ENCODE results near the gene UGT1A7.
"Not testable (repeated sequence)": the region's sequence is repeated elsewhere in the genome, so short reads cannot be mapped to it uniquely, and the experiment has no call there.

The UGT1A7 gene

DNA sequence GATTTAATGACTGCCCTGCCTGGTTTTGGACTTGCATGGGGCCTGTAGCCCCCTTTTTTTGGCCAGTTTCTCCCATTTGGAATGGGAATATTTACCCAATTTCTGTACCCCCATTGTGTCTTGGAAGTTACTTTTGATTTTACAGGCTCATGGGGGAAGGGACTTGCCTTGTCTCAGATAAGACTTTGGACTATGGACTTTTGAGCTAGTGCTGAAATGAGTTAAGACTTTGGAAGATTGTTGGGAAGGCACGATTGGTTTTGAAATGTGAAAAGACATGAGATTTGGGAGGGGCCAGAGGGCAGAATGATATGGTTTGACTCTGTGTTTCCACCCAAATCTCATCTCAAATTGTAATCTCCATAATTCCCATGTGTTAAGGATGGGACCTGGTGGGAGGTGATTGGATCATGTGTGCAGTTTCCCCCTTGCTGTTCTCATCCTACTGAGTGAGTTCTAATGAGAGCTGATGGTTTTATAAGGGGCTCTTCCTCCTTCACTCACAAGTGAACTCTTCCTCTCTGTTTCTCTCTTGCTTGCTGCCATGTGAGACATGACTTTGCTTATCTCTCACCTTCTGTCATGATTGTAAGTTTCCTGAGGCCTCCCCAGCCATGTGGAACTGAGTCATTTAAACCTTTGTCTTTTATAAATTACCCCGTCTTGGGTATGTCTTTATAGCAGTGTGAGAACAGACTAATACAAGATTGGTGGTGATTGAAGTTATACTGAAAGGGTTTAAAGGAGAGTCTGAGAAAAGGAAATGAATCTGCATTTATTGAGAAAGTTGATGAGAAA lies 69.7 kb downstream of the UGT1A7 start:
- H3K27me3 Mint-ChIP-seq: peaks cover 15% of the 10 kb centered on the region
- not testable (repeated sequence) for H3K27ac Mint-ChIP-seq; H3K9me3 Mint-ChIP-seq (ENCODE audit: low read depth); H3K36me3 Mint-ChIP-seq; H3K4me3 Mint-ChIP-seq; H3K4me1 Mint-ChIP-seq (ENCODE audit: low read depth)

- Mint-ChIP-seq H3K27me3 (peaks cover 6% of the 10 kb centered on the region), H3K9me3 (ENCODE audit: low read depth) (peaks cover 6% of the 10 kb centered on the region), H3K4me1 (ENCODE audit: low read depth) (no peaks in the 10 kb centered on the region), H3K4me3 (no peak overlapping the region), H3K27ac (no peak overlapping the region), H3K36me3 (peaks cover 2% of the 10 kb centered on the region)
Measured at GRCh38 chr2:233754872-233755611, 73.3 kb downstream of the UGT1A7 start.

DNA sequence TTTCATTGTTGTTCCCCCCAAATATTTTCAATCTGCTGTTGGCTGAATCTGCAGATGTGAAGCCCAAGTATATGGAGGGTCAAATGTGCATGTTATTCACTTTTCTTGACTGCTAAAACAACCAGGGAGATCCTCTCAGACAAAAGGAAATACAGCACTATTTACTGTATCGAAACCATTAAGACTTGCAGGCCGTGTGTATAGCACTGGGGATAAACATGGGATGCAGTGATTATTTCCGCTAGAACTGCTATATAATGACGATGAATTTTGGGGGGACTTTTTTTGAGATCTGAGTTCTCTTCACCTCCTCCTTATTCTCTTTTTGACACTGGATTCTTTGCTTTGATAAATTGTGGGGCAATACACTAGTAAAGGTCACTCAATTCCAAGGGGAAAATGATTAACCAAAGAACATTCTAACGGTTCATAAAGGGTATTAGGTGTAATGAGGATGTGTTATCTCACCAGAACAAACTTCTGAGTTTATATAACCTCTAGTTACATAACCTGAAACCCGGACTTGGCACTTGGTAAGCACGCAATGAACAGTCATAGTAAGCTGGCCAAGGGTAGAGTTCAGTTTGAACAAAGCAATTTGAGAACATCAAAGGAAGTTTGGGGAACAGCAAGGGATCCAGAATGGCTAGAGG lies 74.9 kb downstream of the UGT1A7 start:
- Mint-ChIP-seq H3K4me3 (no peak overlapping the region), H3K4me1 (ENCODE audit: low read depth) (no peaks in the 10 kb centered on the region), H3K27me3 (peaks cover 5% of the 10 kb centered on the region), H3K9me3 (ENCODE audit: low read depth) (peaks cover 2% of the 10 kb centered on the region), H3K36me3 (peaks cover 1% of the 10 kb centered on the region), H3K27ac (no peak overlapping the region)

DNA sequence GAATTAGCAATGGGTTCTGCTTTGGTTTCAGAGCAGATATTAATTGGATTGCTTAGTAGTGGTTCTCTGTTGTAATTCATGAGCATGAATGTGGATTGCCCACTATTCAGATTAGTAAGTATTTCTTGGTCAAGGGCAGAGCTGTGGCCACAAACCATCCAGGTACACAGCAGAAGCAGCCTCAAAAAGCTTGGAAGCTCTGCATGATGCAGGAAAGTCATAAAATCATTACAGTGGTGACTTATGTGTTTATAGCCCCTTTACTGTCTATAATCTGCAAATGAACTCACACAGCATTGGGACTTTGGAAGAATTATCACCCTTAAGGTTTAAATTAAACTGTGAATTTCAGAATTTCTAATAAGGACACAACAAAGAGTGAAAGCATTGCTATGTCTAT lies 76.4 kb downstream of the UGT1A7 start:
- Mint-ChIP-seq H3K4me3 (no peak overlapping the region), H3K4me1 (ENCODE audit: low read depth) (no peaks in the 10 kb centered on the region), H3K27ac (no peak overlapping the region), H3K9me3 (ENCODE audit: low read depth) (no peaks in the 10 kb centered on the region), H3K27me3 (no peaks in the 10 kb centered on the region), H3K36me3 (no peaks in the 10 kb centered on the region)

DNA sequence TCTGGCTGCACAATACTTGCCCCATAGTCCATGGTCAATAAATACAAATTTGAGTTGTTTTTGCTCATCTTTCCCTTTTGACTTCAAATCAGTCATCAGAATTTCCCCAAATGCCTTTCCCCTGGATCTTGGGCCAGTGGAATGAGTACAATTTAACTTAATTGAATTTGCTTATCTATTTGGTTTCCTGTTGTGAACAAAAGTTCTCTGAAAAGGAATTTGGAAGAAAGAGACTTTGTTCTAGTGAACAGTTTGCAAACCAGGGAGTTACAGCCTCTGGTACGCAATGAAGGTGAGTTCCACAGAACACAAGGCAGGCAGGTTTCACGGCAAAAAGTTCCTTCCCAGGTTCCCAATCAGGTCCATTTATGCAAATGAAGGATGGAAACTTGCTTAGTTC lies 77.1 kb downstream of the UGT1A7 start:
- peaks cover 5% of the 10 kb centered on the region for H3K27me3 Mint-ChIP-seq
- H3K4me3 Mint-ChIP-seq: no peak overlapping the region
- no peaks in the 10 kb centered on the region for H3K9me3 Mint-ChIP-seq (ENCODE audit: low read depth)
- no peaks in the 10 kb centered on the region for H3K36me3 Mint-ChIP-seq
- no peaks in the 10 kb centered on the region for H3K4me1 Mint-ChIP-seq (ENCODE audit: low read depth)
- no peak overlapping the region for H3K27ac Mint-ChIP-seq

- Mint-ChIP-seq H3K27ac (no peak within 1 kb of the TSS), H3K36me3 (no peaks in the 10 kb centered on the region), H3K9me3 (ENCODE audit: low read depth) (no peaks in the 10 kb centered on the region), H3K4me3 (no peak within 1 kb of the TSS), H3K4me1 (ENCODE audit: low read depth) (no peaks in the 10 kb centered on the region), H3K27me3 (peaks cover 5% of the 10 kb centered on the region)
Measured at GRCh38 chr2:233760043-233760442, 78.3 kb downstream of the UGT1A7 start, which contains the start of gene UGT1A1. Gene UGT1A1, plus strand, starts transcription at chr2:233760270. Its CDS starts 18 bp downstream, at chr2:233760288.

DNA sequence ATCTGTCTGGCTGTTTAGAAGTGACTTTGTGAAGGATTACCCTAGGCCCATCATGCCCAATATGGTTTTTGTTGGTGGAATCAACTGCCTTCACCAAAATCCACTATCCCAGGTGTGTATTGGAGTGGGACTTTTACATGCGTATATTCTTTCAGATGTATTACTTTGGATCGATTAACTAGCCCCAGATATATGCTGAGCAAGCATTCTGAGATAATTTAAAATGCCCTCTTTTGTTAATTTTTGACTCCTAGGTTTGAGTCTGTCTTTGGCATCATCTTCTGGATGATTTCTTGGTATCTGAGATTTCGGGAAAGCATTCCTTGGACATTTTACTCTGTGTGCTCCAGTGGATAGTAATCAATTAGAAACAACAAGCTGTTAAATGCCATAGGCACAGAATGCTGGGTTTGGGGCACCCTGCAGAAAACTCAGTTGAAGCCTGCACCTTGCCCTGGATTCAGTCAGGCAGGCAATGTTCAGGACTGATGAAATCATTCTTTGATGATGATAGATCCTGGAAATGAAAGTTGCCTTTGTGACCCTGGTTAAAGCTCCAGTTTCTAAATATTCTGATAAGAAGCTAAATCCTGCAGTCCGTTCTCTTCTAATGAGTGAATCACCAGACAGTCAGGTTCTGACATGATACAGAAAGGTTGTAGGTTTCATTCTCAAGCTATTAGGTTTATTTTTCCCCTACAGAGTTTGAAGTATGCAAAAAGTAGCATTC lies 79.5 kb downstream of the UGT1A7 start:
- Mint-ChIP-seq H3K4me1 (ENCODE audit: low read depth) (no peaks in the 10 kb centered on the region), H3K36me3 (no peaks in the 10 kb centered on the region), H3K27me3 (peaks cover 7% of the 10 kb centered on the region), H3K4me3 (no peak overlapping the region), H3K9me3 (ENCODE audit: low read depth) (no peaks in the 10 kb centered on the region), H3K27ac (no peak overlapping the region)

- Mint-ChIP-seq H3K4me1 (ENCODE audit: low read depth) (no peaks in the 10 kb centered on the region), H3K36me3 (no peaks in the 10 kb centered on the region), H3K27me3 (peaks cover 13% of the 10 kb centered on the region), H3K27ac (no peak overlapping the region), H3K9me3 (ENCODE audit: low read depth) (no peaks in the 10 kb centered on the region), H3K4me3 (no peak overlapping the region)
Measured at GRCh38 chr2:233764264-233764663, 82.6 kb downstream of the UGT1A7 start.

- Mint-ChIP-seq H3K36me3 (no peaks in the 10 kb centered on the region), H3K4me3 (no peak overlapping the region), H3K4me1 (ENCODE audit: low read depth) (no peaks in the 10 kb centered on the region), H3K27ac (no peak overlapping the region), H3K27me3 (peaks cover 13% of the 10 kb centered on the region), H3K9me3 (ENCODE audit: low read depth) (no peaks in the 10 kb centered on the region)
Measured at GRCh38 chr2:233764761-233765160, 83.1 kb downstream of the UGT1A7 start.

- Mint-ChIP-seq H3K4me1 (ENCODE audit: low read depth) (no peaks in the 10 kb centered on the region), H3K4me3 (no peak overlapping the region), H3K36me3 (no peaks in the 10 kb centered on the region), H3K27me3 (peaks cover 15% of the 10 kb centered on the region), H3K27ac (no peak overlapping the region), H3K9me3 (ENCODE audit: low read depth) (no peaks in the 10 kb centered on the region)
Measured at GRCh38 chr2:233766416-233766815, 84.7 kb downstream of the UGT1A7 start.

- Mint-ChIP-seq H3K27me3 (peaks cover 15% of the 10 kb centered on the region), H3K4me3 (no peak overlapping the region), H3K27ac (no peak overlapping the region)
Measured at GRCh38 chr2:233768076-233768475, 86.4 kb downstream of the UGT1A7 start.

GRCh38 chr2:233769260-233769659 lies 87.6 kb downstream of the UGT1A7 start:
- no peaks in the 10 kb centered on the region for H3K36me3 Mint-ChIP-seq
- peaks cover 9% of the 10 kb centered on the region for H3K27me3 Mint-ChIP-seq
- no peaks in the 10 kb centered on the region for H3K4me1 Mint-ChIP-seq (ENCODE audit: low read depth)
- no peak overlapping the region for H3K27ac Mint-ChIP-seq
- H3K9me3 Mint-ChIP-seq (ENCODE audit: low read depth): no peaks in the 10 kb centered on the region
- no peak overlapping the region for H3K4me3 Mint-ChIP-seq

More at GRCh38 chr2:233768076-233768475, 86.4 kb downstream of the UGT1A7 start:
- Mint-ChIP-seq H3K36me3 (no peaks in the 10 kb centered on the region), H3K9me3 (ENCODE audit: low read depth) (no peaks in the 10 kb centered on the region), H3K4me1 (ENCODE audit: low read depth) (no peaks in the 10 kb centered on the region)

DNA sequence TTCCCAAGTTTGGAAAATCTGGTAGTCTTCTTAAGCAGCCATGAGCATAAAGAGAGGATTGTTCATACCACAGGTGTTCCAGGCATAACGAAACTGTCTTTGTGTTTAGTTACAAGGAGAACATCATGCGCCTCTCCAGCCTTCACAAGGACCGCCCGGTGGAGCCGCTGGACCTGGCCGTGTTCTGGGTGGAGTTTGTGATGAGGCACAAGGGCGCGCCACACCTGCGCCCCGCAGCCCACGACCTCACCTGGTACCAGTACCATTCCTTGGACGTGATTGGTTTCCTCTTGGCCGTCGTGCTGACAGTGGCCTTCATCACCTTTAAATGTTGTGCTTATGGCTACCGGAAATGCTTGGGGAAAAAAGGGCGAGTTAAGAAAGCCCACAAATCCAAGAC lies 90.5 kb downstream of the UGT1A7 start:
- H3K4me1 Mint-ChIP-seq (ENCODE audit: low read depth): no peaks in the 10 kb centered on the region
- H3K9me3 Mint-ChIP-seq (ENCODE audit: low read depth): peaks cover 9% of the 10 kb centered on the region
- H3K4me3 Mint-ChIP-seq: no peak overlapping the region
- no peak overlapping the region for H3K27ac Mint-ChIP-seq
- peaks cover 7% of the 10 kb centered on the region for H3K27me3 Mint-ChIP-seq
- no peaks in the 10 kb centered on the region for H3K36me3 Mint-ChIP-seq

- H3K4me3 Mint-ChIP-seq: no peak overlapping the region
- H3K4me1 Mint-ChIP-seq (ENCODE audit: low read depth): no peaks in the 10 kb centered on the region
- H3K9me3 Mint-ChIP-seq (ENCODE audit: low read depth): peaks cover 9% of the 10 kb centered on the region
- peaks cover 7% of the 10 kb centered on the region for H3K27me3 Mint-ChIP-seq
- no peak overlapping the region for H3K27ac Mint-ChIP-seq
- H3K36me3 Mint-ChIP-seq: no peaks in the 10 kb centered on the region
Measured at GRCh38 chr2:233772583-233772982, 90.9 kb downstream of the UGT1A7 start.

Measured in activated naive CD8-positive, alpha-beta T cell (primary cell).